ENCODE data around the gene CDC42BPA. TPM values are rescaled to one million over a fixed set of nuclear protein-coding genes. Genes with fewer than 3 reads are reported as not detected.

CDC42BPA gene
- total RNA-seq, 1 experiment from 2014 or later: 30.1 TPM

GRCh38 chr1:227318853-227319607, 738 bp upstream of the CDC42BPA start:
- no peaks in the 10 kb centered on the region for H4K20me1 ChIP-seq (ENCODE audit: control insufficient read depth, insufficient read depth, insufficient read length)
- WGBS (ENCODE audit: extremely low coverage, insufficient read length, low lambda C conversion rate): no CpG with 5 or more reads among the region's 30 CpGs
- peak overlapping the region; percentile 92 to 97 (median 97) for H3K27ac Mint-ChIP-seq

More at GRCh38 chr1:227318853-227319607, 738 bp upstream of the CDC42BPA start:
- no peak overlapping the region for H2BK120ac ChIP-seq (ENCODE audit: low read depth, low read length, poor library complexity, severe bottlenecking)
- DNase-seq: peak; percentile 79
- Mint-ChIP-seq H3K27me3 (ENCODE audit: low read depth) (peaks cover 3% of the 10 kb centered on the region), H3K9me3 (0 out of 5 replicates have a peak, but pooled peaks cover 0 to 2% of the 10 kb centered on the region in 2 experiments), H3K4me3 (peak overlapping the region; percentile 87 to 92), H3K4me1 (peaks cover 28 to 43% of the 10 kb centered on the region in 2 experiments), H3K36me3 (ENCODE audit: insufficient read depth in 1 of 3, low read depth in 3 of 3) (peaks cover 0 to 2% (median 0%) of the 10 kb centered on the region in 3 experiments; a peak in 1 of 7 replicates)
- peak overlapping the region; percentile 85 for H3K4me2 ChIP-seq (ENCODE audit: insufficient read depth, insufficient read length, low read length)
- H3K14ac ChIP-seq (ENCODE audit: insufficient read depth, low read length): peak overlapping the region; percentile 62
- peaks cover 3% of the 10 kb centered on the region; the same call in 1 of the 2 replicates for H3K4me1 ChIP-seq (ENCODE audit: insufficient read depth, low read length)
- no peak overlapping the region for H4K5ac ChIP-seq (ENCODE audit: insufficient read length, low read depth, low read length)
- no peak overlapping the region for H4K8ac ChIP-seq (replicated peaks; ENCODE audit: insufficient read length, low read depth, low read length)
- H4K91ac ChIP-seq (ENCODE audit: insufficient read length, low read depth, low read length): no peak overlapping the region
- H3K79me2 ChIP-seq (ENCODE audit: insufficient read depth, low read length): peaks cover 15% of the 10 kb centered on the region; the same call in 1 of the 2 replicates
- H2BK20ac ChIP-seq (ENCODE audit: low read depth, low read length, poor library complexity, severe bottlenecking): no peak overlapping the region
- H3K9ac ChIP-seq (ENCODE audit: extremely low read depth, insufficient read length, low read length): peak overlapping the region; percentile 42
- H3K56ac ChIP-seq (ENCODE audit: insufficient read length, low read depth, low read length): no peak overlapping the region
- no peaks in the 10 kb centered on the region for H3K79me1 ChIP-seq (ENCODE audit: insufficient read depth, low read depth, low read length, poor library complexity, severe bottlenecking)
- no peak overlapping the region for H3K4ac ChIP-seq (ENCODE audit: low read depth, low read length)
- H3K27me3 ChIP-seq (ENCODE audit: insufficient read depth, low read length): no peaks in the 10 kb centered on the region
- no peaks in the 10 kb centered on the region for H3K9me3 ChIP-seq (ENCODE audit: control insufficient read depth, low read depth, low read length)
- no peak for TF ChIP-seq CTCF (conservative IDR thresholded peaks at IDR 0.05)
- H3K23ac ChIP-seq (ENCODE audit: insufficient read length, low read depth, low read length): no peak overlapping the region
- H2AK5ac ChIP-seq (ENCODE audit: insufficient read length, low read length): no peak overlapping the region
- peak overlapping the region; percentile 11 for H2AFZ ChIP-seq (ENCODE audit: low read length)
- no peak overlapping the region for H2BK12ac ChIP-seq (ENCODE audit: insufficient read length, low read depth, low read length)
- no peak overlapping the region for H2BK15ac ChIP-seq (ENCODE audit: low read depth, low read length)
- H2BK5ac ChIP-seq (ENCODE audit: insufficient read length, low read length): no peak overlapping the region
- no peak overlapping the region for H3T11ph ChIP-seq (ENCODE audit: low read length)
- peaks cover 12% of the 10 kb centered on the region for H3K23me2 ChIP-seq (ENCODE audit: insufficient read length, low read depth, low read length, poor library complexity, severe bottlenecking)
- H3K18ac ChIP-seq (ENCODE audit: insufficient read length, low read depth, low read length): peak overlapping the region; percentile 77
- H3K27ac ChIP-seq (ENCODE audit: insufficient read length, low read depth, low read length): peak overlapping the region; percentile 21

All from H9 (cell line).